Measurements from ENCODE around the gene BICC1.

GRCh38 chr10:58481569-58482109, 31.0 kb upstream of the BICC1 start:
- TF ChIP-seq CTCF (IDR thresholded peaks at IDR 0.05) (no peak), POLR2A (IDR thresholded peaks at IDR 0.05) (no peak), POLR2AphosphoS5 (IDR thresholded peaks at IDR 0.05) (no peak), EP300 (IDR thresholded peaks at IDR 0.05) (no peak)
